ENCODE results near the gene CROCC.

DNA sequence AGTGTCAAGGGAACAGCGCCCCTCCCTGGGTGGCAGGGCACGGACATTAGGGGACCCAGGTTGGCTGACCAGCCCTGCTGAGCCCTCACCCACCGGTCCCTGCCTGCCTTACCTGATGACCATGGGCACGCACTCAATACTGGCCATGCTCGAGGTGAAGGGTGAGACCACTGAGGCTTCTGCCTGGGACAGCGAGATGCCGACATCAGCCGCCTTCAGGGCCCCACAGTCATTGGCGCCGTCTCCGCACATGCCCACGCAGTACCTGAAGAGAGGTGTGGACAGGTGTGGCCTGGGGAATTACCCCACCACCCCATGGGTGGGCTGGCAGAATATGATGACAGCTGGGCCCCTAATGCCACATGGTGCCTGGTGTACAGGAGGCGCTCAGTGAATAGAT lies 66.5 kb downstream of the CROCC start:
- TF ChIP-seq, protein P1, sequence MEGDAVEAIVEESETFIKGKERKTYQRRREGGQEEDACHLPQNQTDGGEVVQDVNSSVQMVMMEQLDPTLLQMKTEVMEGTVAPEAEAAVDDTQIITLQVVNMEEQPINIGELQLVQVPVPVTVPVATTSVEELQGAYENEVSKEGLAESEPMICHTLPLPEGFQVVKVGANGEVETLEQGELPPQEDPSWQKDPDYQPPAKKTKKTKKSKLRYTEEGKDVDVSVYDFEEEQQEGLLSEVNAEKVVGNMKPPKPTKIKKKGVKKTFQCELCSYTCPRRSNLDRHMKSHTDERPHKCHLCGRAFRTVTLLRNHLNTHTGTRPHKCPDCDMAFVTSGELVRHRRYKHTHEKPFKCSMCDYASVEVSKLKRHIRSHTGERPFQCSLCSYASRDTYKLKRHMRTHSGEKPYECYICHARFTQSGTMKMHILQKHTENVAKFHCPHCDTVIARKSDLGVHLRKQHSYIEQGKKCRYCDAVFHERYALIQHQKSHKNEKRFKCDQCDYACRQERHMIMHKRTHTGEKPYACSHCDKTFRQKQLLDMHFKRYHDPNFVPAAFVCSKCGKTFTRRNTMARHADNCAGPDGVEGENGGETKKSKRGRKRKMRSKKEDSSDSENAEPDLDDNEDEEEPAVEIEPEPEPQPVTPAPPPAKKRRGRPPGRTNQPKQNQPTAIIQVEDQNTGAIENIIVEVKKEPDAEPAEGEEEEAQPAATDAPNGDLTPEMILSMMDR (IDR thresholded peaks at IDR 0.05; ENCODE audit: low read length) = no peak
- TF ChIP-seq EZH2 (optimal IDR thresholded peaks at IDR 0.05; ENCODE audit: low read depth, low read length) (no peak), EZH2phosphoT487 (IDR thresholded peaks at IDR 0.05; ENCODE audit: low read length) (no peak)

Measured in MM.1S (cell line).